ENCODE data around the gene GOLGA6L26. TPM values are rescaled to one million over a fixed set of nuclear protein-coding genes. Genes with fewer than 3 reads are reported as not detected.
"Not testable (repeated sequence)": the region's sequence is repeated elsewhere in the genome, so short reads cannot be mapped to it uniquely, and the experiment has no call there.

The GOLGA6L26 gene
- total RNA-seq: not detected

DNA sequence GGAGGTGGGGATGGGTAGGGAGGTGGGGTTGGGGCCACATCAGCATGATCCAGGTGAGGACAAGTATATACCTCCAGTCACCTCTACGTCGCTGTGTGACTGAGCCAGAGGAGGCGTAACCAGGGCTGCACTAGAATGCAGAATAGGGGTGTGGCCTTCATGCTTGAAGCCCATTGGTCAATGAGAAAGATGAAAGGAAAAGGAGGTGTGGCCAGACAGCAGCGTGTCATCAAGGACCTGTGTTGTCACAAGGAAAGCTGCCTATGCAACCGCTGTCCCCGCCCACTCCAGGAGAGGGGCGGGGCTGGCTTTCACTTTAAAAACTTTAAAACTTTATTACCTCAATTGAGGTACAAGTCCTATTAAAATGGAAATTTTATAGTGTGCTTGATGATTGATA is at the start of gene GOLGA6L26:
TSS of gene GOLGA6L26 (minus strand) at position 101 of the 400 bp plus-strand sequence. CDS start at position 40, 61 bp downstream.
- H3K27ac ChIP-seq; DNase-seq (ENCODE audit: low spot score in 2 of 2); intact Hi-C loops (cut with DNase I); H3K4me3 ChIP-seq; H3K9me3 ChIP-seq; H3K27me3 ChIP-seq; H3K36me3 ChIP-seq; H3K4me1 ChIP-seq: not testable (repeated sequence)

GRCh38 chr15:23381192-23381591 is 47.2 kb upstream of the GOLGA6L26 start:
- H3K4me1 ChIP-seq; DNase-seq (ENCODE audit: low spot score in 2 of 2); H3K36me3 ChIP-seq; H3K9me3 ChIP-seq; intact Hi-C loops (cut with DNase I); H3K27ac ChIP-seq; H3K27me3 ChIP-seq; H3K4me3 ChIP-seq: not testable (repeated sequence)

- H3K27ac ChIP-seq; intact Hi-C loops (cut with DNase I): not testable (repeated sequence)
Measured at GRCh38 chr15:23380700-23381099, 46.7 kb upstream of the GOLGA6L26 start.

GRCh38 chr15:23378946-23379345 is 45.0 kb upstream of the GOLGA6L26 start:
- H3K4me3 ChIP-seq; H3K4me1 ChIP-seq; H3K36me3 ChIP-seq; H3K9me3 ChIP-seq; H3K27me3 ChIP-seq; intact Hi-C loops (cut with DNase I); H3K27ac ChIP-seq; DNase-seq (ENCODE audit: low spot score in 2 of 2): not testable (repeated sequence)

More at GRCh38 chr15:23380700-23381099, 46.7 kb upstream of the GOLGA6L26 start:
- H3K36me3 ChIP-seq; H3K4me3 ChIP-seq; H3K27me3 ChIP-seq; H3K4me1 ChIP-seq; DNase-seq (ENCODE audit: low spot score in 2 of 2); H3K9me3 ChIP-seq: not testable (repeated sequence)

- not testable (repeated sequence) for H3K27ac ChIP-seq; H3K36me3 ChIP-seq; H3K9me3 ChIP-seq; H3K4me3 ChIP-seq; DNase-seq (ENCODE audit: low spot score in 2 of 2); H3K27me3 ChIP-seq
- intact Hi-C loops (cut with DNase I): loop anchor here (5.0 kb wide), 2 partner anchors 48 to 93 kb away; no protein-coding TSS in a partner anchor
- H3K4me1 ChIP-seq: peaks cover 2 to 14% of the 10 kb centered on the region in 2 donors
Measured at GRCh38 chr15:23374226-23374625, 40.2 kb upstream of the GOLGA6L26 start.

GRCh38 chr15:23372891-23373600 is 39.0 kb upstream of the GOLGA6L26 start:
- intact Hi-C loops (cut with DNase I): loop anchor here (5.0 kb wide), 2 partner anchors 49 to 94 kb away; no protein-coding TSS in a partner anchor
- peak overlapping the region; percentile 66 to 67 for H3K27ac ChIP-seq
- not testable (repeated sequence) for DNase-seq (ENCODE audit: low spot score in 2 of 2)

GRCh38 chr15:23372284-23372683 is 38.3 kb upstream of the GOLGA6L26 start:
- Histone ChIP-seq H3K4me3 (no peak overlapping the region), H3K36me3 (no peaks in the 10 kb centered on the region), H3K9me3 (no peaks in the 10 kb centered on the region), H3K4me1 (peaks cover 2 to 19% of the 10 kb centered on the region in 2 donors), H3K27ac (peak overlapping the region; percentile 66 to 67), H3K27me3 (no peaks in the 10 kb centered on the region)
- peak; percentile 12 to 68 for DNase-seq (ENCODE audit: low spot score in 2 of 2)
- intact Hi-C loops (cut with DNase I): loop anchor here (5.0 kb wide), 2 partner anchors 50 to 95 kb away; no protein-coding TSS in a partner anchor
- no peak for TF ChIP-seq CTCF (IDR thresholded peaks at IDR 0.05)

More at GRCh38 chr15:23372891-23373600, 39.0 kb upstream of the GOLGA6L26 start:
- not testable (repeated sequence) for H3K9me3 ChIP-seq, H3K4me3 ChIP-seq, H3K27me3 ChIP-seq, H3K36me3 ChIP-seq
- H3K4me1 ChIP-seq: peaks cover 2 to 17% of the 10 kb centered on the region in 2 donors

DNA sequence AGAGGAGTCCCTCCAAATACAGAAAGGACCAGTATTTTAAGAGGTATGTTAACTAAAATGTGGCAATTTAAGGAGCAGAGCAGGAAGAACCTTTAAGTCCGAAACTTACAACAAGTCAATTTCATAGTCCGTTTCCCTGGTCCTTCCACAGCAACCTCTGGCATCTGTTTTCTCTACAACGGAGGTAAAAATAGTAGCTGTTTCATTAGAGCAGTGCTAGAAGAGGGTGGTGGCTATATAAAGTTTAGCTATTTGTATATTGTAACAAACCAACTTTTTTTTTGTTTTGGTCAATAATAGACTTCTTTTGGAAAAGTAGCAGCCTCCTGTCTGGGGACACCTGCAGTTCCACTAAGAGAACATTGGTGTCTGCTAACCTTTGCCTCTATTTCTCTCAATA is 37.9 kb upstream of the GOLGA6L26 start:
- not testable (repeated sequence) for H3K27me3 ChIP-seq; H3K9me3 ChIP-seq; DNase-seq (ENCODE audit: low spot score in 2 of 2); H3K36me3 ChIP-seq; H3K4me3 ChIP-seq
- Histone ChIP-seq H3K4me1 (peaks cover 2 to 19% of the 10 kb centered on the region in 2 donors), H3K27ac (peak overlapping the region; percentile 66 to 67)
- intact Hi-C loops (cut with DNase I): loop anchor here (2.0 to 5.0 kb wide), 3 partner anchors 27 to 95 kb away; no protein-coding TSS in a partner anchor

GRCh38 chr15:23371134-23371533 is 37.1 kb upstream of the GOLGA6L26 start:
- intact Hi-C loops (cut with DNase I): loop anchor here (2.0 to 5.0 kb wide), 3 partner anchors 28 to 96 kb away; no protein-coding TSS in a partner anchor
- not testable (repeated sequence) for H3K36me3 ChIP-seq; H3K27me3 ChIP-seq; H3K4me3 ChIP-seq; H3K9me3 ChIP-seq; DNase-seq (ENCODE audit: low spot score in 2 of 2)
- peaks cover 2 to 19% of the 10 kb centered on the region in 2 donors for H3K4me1 ChIP-seq
- peak overlapping the region; percentile 66 to 67 for H3K27ac ChIP-seq

Data from ascending aorta (tissue), 2 donors.